Muscle layer of duodenum (tissue), 2 donors: ENCODE results near the gene CDKL1.
"Not testable (repeated sequence)": the region's sequence is repeated elsewhere in the genome, so short reads cannot be mapped to it uniquely, and the experiment has no call there.

Experiments used
- H3K27ac ChIP-seq: one replicate; pipeline ENCODE4 v1.7.0; 2013; ENCODE audit warnings: mild to moderate bottlenecking, low read length
- H3K27me3 ChIP-seq: one replicate; pipeline ENCODE4 v1.7.0; 2013; ENCODE audit warnings: low read depth, mild to moderate bottlenecking, control low read depth, low read length
- H3K36me3 ChIP-seq, 2 donors: one replicate each; pipeline ENCODE4 v1.7.0; 2013; ENCODE audit warnings: low read length in 2 of 2, control low read depth in 1 of 2, mild to moderate bottlenecking in 1 of 2; ENCODE audit not compliant: insufficient read depth in 2 of 2, control insufficient read depth in 1 of 2
- H3K4me1 ChIP-seq, 2 donors: one replicate each; pipeline ENCODE4 v1.7.0; 2013; ENCODE audit warnings: low read length in 2 of 2, mild to moderate bottlenecking in 2 of 2, control low read depth in 1 of 2, moderate library complexity in 1 of 2; ENCODE audit not compliant: insufficient read depth in 2 of 2, control insufficient read depth in 1 of 2
- H3K4me3 ChIP-seq, 2 donors: one replicate each; pipeline ENCODE4 v1.7.0; 2013; ENCODE audit warnings: low read length in 2 of 2, low read depth in 1 of 2, mild to moderate bottlenecking in 1 of 2
- H3K9me3 ChIP-seq, 2 donors: one replicate each; pipeline ENCODE4 v1.7.0; 2013; ENCODE audit warnings: low read length in 2 of 2, control low read depth in 1 of 2, mild to moderate bottlenecking in 1 of 2; ENCODE audit not compliant: control insufficient read depth in 1 of 2
- donor health status: healthy.

The CDKL1 gene

GRCh38 chr14:50364792-50365191, 31.9 kb downstream of the CDKL1 start:
- H3K9me3 ChIP-seq = no peaks in the 10 kb centered on the region
- H3K4me1 ChIP-seq = no peaks in the 10 kb centered on the region
- H3K27ac ChIP-seq = no peak overlapping the region
- H3K4me3 ChIP-seq = no peak overlapping the region
- H3K36me3 ChIP-seq = no peaks in the 10 kb centered on the region
- H3K27me3 ChIP-seq = no peaks in the 10 kb centered on the region

GRCh38 chr14:50363714-50364111, 33.0 kb downstream of the CDKL1 start:
- no peaks in the 10 kb centered on the region for H3K36me3 ChIP-seq
- H3K27ac ChIP-seq = peak overlapping the region; percentile 73
- H3K4me3 ChIP-seq = peak overlapping the region; percentile 16 to 51
- H3K9me3 ChIP-seq = no peaks in the 10 kb centered on the region
- no peaks in the 10 kb centered on the region for H3K27me3 ChIP-seq
- no peaks in the 10 kb centered on the region for H3K4me1 ChIP-seq

GRCh38 chr14:50362764-50363713, 33.6 kb downstream of the CDKL1 start:
- Histone ChIP-seq H3K27me3 (no peaks in the 10 kb centered on the region), H3K36me3 (no peaks in the 10 kb centered on the region), H3K27ac (peak overlapping the region; percentile 73), H3K4me3 (peak overlapping the region; percentile 16 to 51), H3K9me3 (no peaks in the 10 kb centered on the region), H3K4me1 (no peaks in the 10 kb centered on the region)

GRCh38 chr14:50361473-50362403, 34.9 kb downstream of the CDKL1 start:
- not testable (repeated sequence) for H3K4me1 ChIP-seq, H3K36me3 ChIP-seq, H3K27me3 ChIP-seq, H3K4me3 ChIP-seq, H3K9me3 ChIP-seq, H3K27ac ChIP-seq

- H3K4me3 ChIP-seq = no peak overlapping the region
- no peak overlapping the region for H3K27ac ChIP-seq
- H3K9me3 ChIP-seq = no peaks in the 10 kb centered on the region
- no peaks in the 10 kb centered on the region for H3K4me1 ChIP-seq
- H3K27me3 ChIP-seq = no peaks in the 10 kb centered on the region
- no peaks in the 10 kb centered on the region for H3K36me3 ChIP-seq
Observed at GRCh38 chr14:50360851-50361250, 35.8 kb downstream of the CDKL1 start.

- no peaks in the 10 kb centered on the region for H3K27me3 ChIP-seq
- H3K27ac ChIP-seq = no peak overlapping the region
- no peaks in the 10 kb centered on the region for H3K4me1 ChIP-seq
- no peaks in the 10 kb centered on the region for H3K36me3 ChIP-seq
- H3K4me3 ChIP-seq = no peak overlapping the region
- no peaks in the 10 kb centered on the region for H3K9me3 ChIP-seq
Observed at GRCh38 chr14:50360093-50360492, 36.6 kb downstream of the CDKL1 start.

GRCh38 chr14:50359631-50360030, 37.0 kb downstream of the CDKL1 start:
- Histone ChIP-seq H3K4me1 (no peaks in the 10 kb centered on the region), H3K9me3 (no peaks in the 10 kb centered on the region), H3K27ac (no peak overlapping the region), H3K36me3 (no peaks in the 10 kb centered on the region), H3K4me3 (no peak overlapping the region), H3K27me3 (no peaks in the 10 kb centered on the region)

- H3K4me3 ChIP-seq = no peak overlapping the region
- no peaks in the 10 kb centered on the region for H3K36me3 ChIP-seq
- H3K9me3 ChIP-seq = no peaks in the 10 kb centered on the region
- no peaks in the 10 kb centered on the region for H3K4me1 ChIP-seq
- H3K27ac ChIP-seq = no peak overlapping the region
- no peaks in the 10 kb centered on the region for H3K27me3 ChIP-seq
Observed at GRCh38 chr14:50357753-50358395, 38.8 kb downstream of the CDKL1 start.

GRCh38 chr14:50357124-50357523, 39.6 kb downstream of the CDKL1 start:
- H3K27ac ChIP-seq = no peak overlapping the region

GRCh38 chr14:50356283-50356682, 40.4 kb downstream of the CDKL1 start:
- not testable (repeated sequence) for H3K4me3 ChIP-seq, H3K27me3 ChIP-seq, H3K36me3 ChIP-seq, H3K27ac ChIP-seq, H3K4me1 ChIP-seq, H3K9me3 ChIP-seq

More at GRCh38 chr14:50357124-50357523, 39.6 kb downstream of the CDKL1 start:
- H3K4me1 ChIP-seq = no peaks in the 10 kb centered on the region
- H3K36me3 ChIP-seq = no peaks in the 10 kb centered on the region
- no peak overlapping the region for H3K4me3 ChIP-seq
- no peaks in the 10 kb centered on the region for H3K27me3 ChIP-seq
- no peaks in the 10 kb centered on the region for H3K9me3 ChIP-seq

GRCh38 chr14:50355692-50356091, 41.0 kb downstream of the CDKL1 start:
- no peaks in the 10 kb centered on the region for H3K36me3 ChIP-seq
- H3K4me3 ChIP-seq = no peak overlapping the region
- H3K27me3 ChIP-seq = no peaks in the 10 kb centered on the region
- no peaks in the 10 kb centered on the region for H3K4me1 ChIP-seq
- no peak overlapping the region for H3K27ac ChIP-seq
- H3K9me3 ChIP-seq = no peaks in the 10 kb centered on the region
